BE2C (cell line): ENCODE data around the gene TBC1D9.

Experiments used
- DNase-seq: peaks from one replicate; pipeline ENCODE4 v3.0.0-alpha.2; 2020
- H3K27me3 ChIP-seq: fragments of 250-450 bp; sonication (Bioruptor Pico); 2 replicates; pipeline ENCODE4 v1.5.1; 2020; ENCODE audit warnings: mild to moderate bottlenecking
- H3K36me3 ChIP-seq: fragments of 250-450 bp; sonication (Bioruptor Pico); 2 replicates; pipeline ENCODE4 v1.5.1; 2020; ENCODE audit warnings: mild to moderate bottlenecking
- H3K4me1 ChIP-seq: fragments of 250-450 bp; sonication (Bioruptor Pico); 2 replicates; pipeline ENCODE4 v1.5.1; 2020
- H3K4me3 ChIP-seq: 2 replicates; pipeline ENCODE4 v1.5.1; 2011; ENCODE audit warnings: low read depth, low read length
- H3K9me3 ChIP-seq: fragments of 250-450 bp; sonication (Bioruptor Pico); 2 replicates; pipeline ENCODE4 v1.5.1; 2020
- TF ChIP-seq, protein P1 (sequence below): IDR thresholded peaks from 2 replicates; pipeline ENCODE4 v1.5.1; 2012; ENCODE audit warnings: mild to moderate bottlenecking, low read depth, low read length

The TBC1D9 gene

DNA sequence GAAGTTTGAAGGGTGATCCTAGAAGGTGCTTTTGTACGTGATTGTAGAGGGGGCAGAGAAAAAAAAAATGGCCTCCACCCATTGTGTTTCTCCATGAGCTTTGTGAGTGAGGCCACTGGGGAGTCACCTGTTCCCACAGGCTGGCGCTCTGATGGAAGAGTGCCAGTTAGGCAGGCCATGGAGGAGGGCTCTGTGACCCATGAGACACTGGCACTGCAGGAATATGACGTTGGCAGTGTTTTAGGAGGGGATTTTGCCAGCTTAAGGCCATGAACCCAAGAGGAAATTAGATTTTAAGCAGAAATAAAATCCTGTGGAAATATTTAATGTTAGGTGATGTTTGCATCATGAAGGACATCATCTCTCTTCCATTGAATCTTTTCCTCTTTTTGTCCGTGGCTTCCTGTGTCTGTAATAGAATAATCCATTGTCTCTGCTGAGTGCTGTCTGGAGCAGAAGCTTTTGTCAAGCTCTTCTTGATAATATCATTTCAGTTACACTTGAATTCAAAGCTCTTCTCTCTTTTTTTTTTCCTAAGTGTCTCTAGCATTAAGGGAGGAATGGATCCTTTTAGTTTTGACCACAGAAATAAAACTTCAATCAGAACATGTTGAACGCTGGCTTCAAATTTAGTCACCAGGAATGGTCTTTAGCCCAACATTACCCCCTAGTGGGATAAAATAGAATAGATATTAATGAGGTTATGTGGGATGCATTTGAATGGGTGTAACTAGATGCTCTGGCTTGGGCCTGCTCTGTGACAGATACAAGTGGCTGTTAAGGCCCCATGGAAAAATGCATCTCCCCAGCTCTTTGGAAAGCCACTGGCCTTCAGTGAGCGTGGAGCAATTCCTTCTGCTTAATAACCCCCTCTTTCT, 146.4 kb downstream of the TBC1D9 start:
- Histone ChIP-seq H3K36me3 (no peaks in the 10 kb centered on the region), H3K27me3 (no peaks in the 10 kb centered on the region), H3K9me3 (no peaks in the 10 kb centered on the region), H3K4me1 (peaks cover 5% of the 10 kb centered on the region; the same call in 1 of the 2 replicates), H3K4me3 (peak overlapping the region; percentile 36)
- TF ChIP-seq, protein P1, sequence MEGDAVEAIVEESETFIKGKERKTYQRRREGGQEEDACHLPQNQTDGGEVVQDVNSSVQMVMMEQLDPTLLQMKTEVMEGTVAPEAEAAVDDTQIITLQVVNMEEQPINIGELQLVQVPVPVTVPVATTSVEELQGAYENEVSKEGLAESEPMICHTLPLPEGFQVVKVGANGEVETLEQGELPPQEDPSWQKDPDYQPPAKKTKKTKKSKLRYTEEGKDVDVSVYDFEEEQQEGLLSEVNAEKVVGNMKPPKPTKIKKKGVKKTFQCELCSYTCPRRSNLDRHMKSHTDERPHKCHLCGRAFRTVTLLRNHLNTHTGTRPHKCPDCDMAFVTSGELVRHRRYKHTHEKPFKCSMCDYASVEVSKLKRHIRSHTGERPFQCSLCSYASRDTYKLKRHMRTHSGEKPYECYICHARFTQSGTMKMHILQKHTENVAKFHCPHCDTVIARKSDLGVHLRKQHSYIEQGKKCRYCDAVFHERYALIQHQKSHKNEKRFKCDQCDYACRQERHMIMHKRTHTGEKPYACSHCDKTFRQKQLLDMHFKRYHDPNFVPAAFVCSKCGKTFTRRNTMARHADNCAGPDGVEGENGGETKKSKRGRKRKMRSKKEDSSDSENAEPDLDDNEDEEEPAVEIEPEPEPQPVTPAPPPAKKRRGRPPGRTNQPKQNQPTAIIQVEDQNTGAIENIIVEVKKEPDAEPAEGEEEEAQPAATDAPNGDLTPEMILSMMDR, result peak; percentile 62
- peak; percentile 44 for DNase-seq

- peaks cover 5% of the 10 kb centered on the region; the same call in 1 of the 2 replicates for H3K4me1 ChIP-seq
- H3K4me3 ChIP-seq, result no peak overlapping the region
- TF ChIP-seq, protein P1, result no peak
- no peak for DNase-seq
- no peaks in the 10 kb centered on the region for H3K36me3 ChIP-seq
- H3K9me3 ChIP-seq, result no peaks in the 10 kb centered on the region; the same call in 1 of the 2 replicates
- no peaks in the 10 kb centered on the region for H3K27me3 ChIP-seq
Observed at GRCh38 chr4:140607852-140608251, 148.3 kb downstream of the TBC1D9 start.

DNA sequence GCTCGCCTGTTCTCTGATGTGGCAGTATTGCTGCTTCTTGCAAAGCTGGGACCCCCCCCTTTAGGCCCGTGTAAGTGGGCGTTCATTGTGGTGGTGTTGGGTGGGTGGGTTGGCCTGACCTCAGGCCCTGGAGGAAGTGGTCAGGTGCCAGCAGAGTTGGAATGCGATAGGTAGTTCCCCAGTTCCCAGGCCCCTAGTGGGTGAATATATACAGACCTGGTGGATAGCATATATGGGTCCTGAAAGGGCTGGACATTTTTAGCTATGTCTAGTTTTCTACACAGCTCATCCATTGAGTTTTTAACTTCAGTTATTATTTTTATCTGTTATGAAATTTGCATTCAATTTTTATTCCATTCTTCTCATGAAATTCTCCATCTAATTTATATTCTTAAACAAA, 151.6 kb downstream of the TBC1D9 start:
- TF ChIP-seq, protein P1, result no peak
- H3K4me1 ChIP-seq, result peaks cover 2% of the 10 kb centered on the region; the same call in 1 of the 2 replicates
- DNase-seq, result no peak
- no peaks in the 10 kb centered on the region for H3K36me3 ChIP-seq
- no peaks in the 10 kb centered on the region for H3K27me3 ChIP-seq
- no peaks in the 10 kb centered on the region; the same call in 1 of the 2 replicates for H3K9me3 ChIP-seq
- H3K4me3 ChIP-seq, result no peak overlapping the region

GRCh38 chr4:140603286-140603685, 152.9 kb downstream of the TBC1D9 start:
- Histone ChIP-seq H3K4me3 (no peak overlapping the region), H3K36me3 (no peaks in the 10 kb centered on the region), H3K4me1 (no peaks in the 10 kb centered on the region), H3K27me3 (no peaks in the 10 kb centered on the region), H3K9me3 (no peaks in the 10 kb centered on the region; the same call in 1 of the 2 replicates)
- TF ChIP-seq, protein P1, result no peak
- no peak for DNase-seq

- Histone ChIP-seq H3K27me3 (no peaks in the 10 kb centered on the region), H3K36me3 (no peaks in the 10 kb centered on the region), H3K9me3 (no peaks in the 10 kb centered on the region; the same call in 1 of the 2 replicates), H3K4me3 (no peak overlapping the region), H3K4me1 (no peaks in the 10 kb centered on the region)
- no peak for DNase-seq
- TF ChIP-seq, protein P1, result no peak
Observed at GRCh38 chr4:140602714-140603113, 153.5 kb downstream of the TBC1D9 start.

- DNase-seq, result no peak
- Histone ChIP-seq H3K36me3 (no peaks in the 10 kb centered on the region), H3K9me3 (no peaks in the 10 kb centered on the region; the same call in 1 of the 2 replicates), H3K27me3 (no peaks in the 10 kb centered on the region), H3K4me3 (no peak overlapping the region), H3K4me1 (no peaks in the 10 kb centered on the region)
- TF ChIP-seq, protein P1, result no peak
Observed at GRCh38 chr4:140600408-140600807, 155.8 kb downstream of the TBC1D9 start.
